ENCODE results near the gene SPDYE1. TPM values are rescaled to one million over a fixed set of nuclear protein-coding genes. Genes with fewer than 3 reads are reported as not detected.
"Not testable (repeated sequence)": the region's sequence is repeated elsewhere in the genome, so short reads cannot be mapped to it uniquely, and the experiment has no call there.

Gene SPDYE1
- polyA plus RNA-seq, 3 donors, result not detected

DNA sequence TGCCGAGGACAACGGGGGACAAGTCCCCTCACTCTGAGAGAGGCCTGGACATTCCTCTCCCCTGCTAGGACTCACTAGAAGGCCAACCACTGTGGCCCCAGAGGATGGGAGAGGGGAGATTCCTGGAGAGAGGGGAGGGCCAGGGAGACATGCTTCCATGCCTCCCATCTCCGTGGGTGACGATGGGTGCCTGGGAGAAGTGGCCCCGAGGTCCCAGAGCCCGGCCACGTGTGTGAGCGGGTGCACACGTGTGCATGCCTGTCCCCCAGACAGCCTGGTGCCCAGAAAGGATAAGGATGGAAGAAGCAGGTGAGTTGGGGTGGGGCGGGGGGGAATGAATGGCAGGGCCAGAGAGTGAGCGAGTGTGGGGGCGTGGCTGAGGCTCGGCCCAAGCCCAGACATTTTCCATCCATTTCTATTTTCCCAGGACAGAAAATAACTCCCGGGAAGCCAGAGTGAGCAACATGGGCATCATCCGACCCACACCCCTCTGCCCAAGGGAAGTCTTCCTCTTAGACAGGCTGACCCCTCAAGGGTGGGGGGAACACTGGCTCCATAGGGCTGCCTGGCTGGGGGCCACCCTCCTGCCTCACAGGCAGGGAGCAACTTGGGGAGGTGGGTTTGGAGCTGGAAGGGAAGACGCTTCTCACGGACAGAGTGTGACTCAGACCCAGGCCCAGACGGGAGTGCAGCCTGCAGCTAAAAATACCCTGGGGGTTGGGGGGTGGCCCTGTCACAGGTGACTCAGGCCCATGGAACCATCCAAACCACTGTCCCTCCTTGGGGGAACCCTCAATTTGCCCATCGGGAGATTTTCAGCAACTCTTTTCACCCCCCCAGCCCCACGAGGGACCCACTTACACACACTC is 29.3 kb upstream of the SPDYE1 start:
- H3K9ac ChIP-seq (ENCODE audit: insufficient read depth, low read length, poor library complexity, severe bottlenecking); DNase-seq; H3K36me3 ChIP-seq (replicated peaks in 1 of 2; ENCODE audit: control insufficient read depth in 1 of 2, insufficient read depth in 2 of 2, low read length in 2 of 2); H3K36me3 Mint-ChIP-seq; H3K27me3 ChIP-seq (ENCODE audit: control insufficient read depth in 2 of 2, insufficient read depth in 2 of 2, low read length in 2 of 2); H3K9me3 ChIP-seq (replicated peaks in 1 of 2; ENCODE audit: control insufficient read depth in 1 of 2, insufficient read depth in 1 of 2, low read length in 2 of 2); H3K4me3 ChIP-seq (replicated peaks in 1 of 3; ENCODE audit: low read depth in 2 of 3, low read length in 3 of 3); H3K4me3 Mint-ChIP-seq; H3K27ac Mint-ChIP-seq; H3K27ac ChIP-seq (ENCODE audit: low read depth in 1 of 2, low read length in 2 of 2); intact Hi-C loops (cut with micrococcal nuclease); H3K4me2 ChIP-seq (replicated peaks; ENCODE audit: extremely low read depth, low read length, poor library complexity, severe bottlenecking); H3K4me1 Mint-ChIP-seq; H2AFZ ChIP-seq (ENCODE audit: insufficient read depth, low read depth, low read length, poor library complexity, severe bottlenecking); H3K9me3 Mint-ChIP-seq; H3K27me3 Mint-ChIP-seq (ENCODE audit: low read depth in 3 of 3); H3K4me1 ChIP-seq (ENCODE audit: control insufficient read depth in 1 of 2, insufficient read depth in 2 of 2, low read length in 2 of 2); H4K20me1 ChIP-seq (ENCODE audit: insufficient read depth, low read length); H3K79me2 ChIP-seq (ENCODE audit: insufficient read depth, low read length): not testable (repeated sequence)
- WGBS (ENCODE audit: insufficient coverage), result no CpG with 5 or more reads among the region's 20 CpGs

DNA sequence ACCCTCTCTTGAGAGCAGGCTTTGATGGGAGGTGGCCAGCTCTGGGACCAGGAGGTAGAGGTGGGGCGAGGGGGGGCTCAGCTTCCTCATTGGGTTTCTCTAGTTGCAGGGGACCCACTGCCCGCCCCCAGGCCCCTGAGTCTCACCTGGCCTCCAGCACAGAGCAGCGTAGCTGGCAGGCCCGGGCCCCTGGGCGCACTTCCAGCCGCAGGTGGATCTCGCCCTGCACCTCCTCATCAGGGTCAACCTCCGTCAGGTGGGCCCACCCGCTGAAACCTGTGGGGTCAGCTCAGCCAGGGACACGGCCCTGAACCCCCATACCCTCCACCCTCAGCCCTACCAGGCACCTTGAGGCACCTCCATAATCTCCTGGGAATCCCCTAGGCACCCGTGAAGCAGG is 28.1 kb upstream of the SPDYE1 start:
- 100% methylated on average over 1 of the region's 11 CpGs for WGBS (ENCODE audit: insufficient coverage)
- not testable (repeated sequence) for H2AFZ ChIP-seq (ENCODE audit: insufficient read depth, low read depth, low read length, poor library complexity, severe bottlenecking)

DNA sequence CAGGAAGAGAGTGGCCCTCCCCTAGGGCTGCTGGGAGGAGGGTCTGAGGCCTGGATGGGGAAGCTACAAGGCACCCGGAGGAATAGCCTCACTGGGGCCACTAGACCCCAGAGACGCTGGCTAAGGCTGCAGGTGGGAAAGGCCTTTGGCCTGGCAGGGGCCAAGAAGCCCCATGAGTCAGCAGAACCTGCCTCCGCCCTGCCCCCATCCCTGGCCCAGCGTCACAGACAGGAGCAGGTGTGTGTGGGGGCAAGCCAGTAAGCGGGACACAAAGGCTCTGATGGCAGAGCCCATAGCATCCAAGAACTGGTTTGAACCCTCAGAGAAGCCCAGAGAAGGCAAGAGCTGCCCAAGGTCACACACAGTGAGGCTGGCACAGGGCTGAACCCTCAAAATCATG is 27.0 kb upstream of the SPDYE1 start:
- H3K4me2 ChIP-seq (replicated peaks; ENCODE audit: extremely low read depth, low read length, poor library complexity, severe bottlenecking); H2AFZ ChIP-seq (ENCODE audit: insufficient read depth, low read depth, low read length, poor library complexity, severe bottlenecking); H3K9me3 Mint-ChIP-seq; H3K4me1 ChIP-seq (ENCODE audit: control insufficient read depth in 1 of 2, insufficient read depth in 2 of 2, low read length in 2 of 2); H3K4me3 ChIP-seq (replicated peaks in 1 of 3; ENCODE audit: low read depth in 2 of 3, low read length in 3 of 3); H3K27me3 ChIP-seq (ENCODE audit: control insufficient read depth in 2 of 2, insufficient read depth in 2 of 2, low read length in 2 of 2); H3K79me2 ChIP-seq (ENCODE audit: insufficient read depth, low read length); H3K9ac ChIP-seq (ENCODE audit: insufficient read depth, low read length, poor library complexity, severe bottlenecking); H4K20me1 ChIP-seq (ENCODE audit: insufficient read depth, low read length); H3K36me3 ChIP-seq (replicated peaks in 1 of 2; ENCODE audit: control insufficient read depth in 1 of 2, insufficient read depth in 2 of 2, low read length in 2 of 2); H3K4me3 Mint-ChIP-seq; H3K27me3 Mint-ChIP-seq (ENCODE audit: low read depth in 3 of 3); DNase-seq; intact Hi-C loops (cut with micrococcal nuclease); H3K27ac ChIP-seq (ENCODE audit: low read depth in 1 of 2, low read length in 2 of 2); H3K27ac Mint-ChIP-seq; H3K4me1 Mint-ChIP-seq; H3K36me3 Mint-ChIP-seq; H3K9me3 ChIP-seq (replicated peaks in 1 of 2; ENCODE audit: control insufficient read depth in 1 of 2, insufficient read depth in 1 of 2, low read length in 2 of 2): not testable (repeated sequence)
- 67% methylated on average over 2 of the region's 5 CpGs for WGBS (ENCODE audit: insufficient coverage)

More for the DNA sequence above, 28.1 kb upstream of the SPDYE1 start:
- H3K27ac ChIP-seq (ENCODE audit: low read depth in 1 of 2, low read length in 2 of 2); H3K27me3 ChIP-seq (ENCODE audit: control insufficient read depth in 2 of 2, insufficient read depth in 2 of 2, low read length in 2 of 2); H3K9ac ChIP-seq (ENCODE audit: insufficient read depth, low read length, poor library complexity, severe bottlenecking); H3K27ac Mint-ChIP-seq; H3K4me1 ChIP-seq (ENCODE audit: control insufficient read depth in 1 of 2, insufficient read depth in 2 of 2, low read length in 2 of 2); H3K79me2 ChIP-seq (ENCODE audit: insufficient read depth, low read length); H3K4me1 Mint-ChIP-seq; H3K4me2 ChIP-seq (replicated peaks; ENCODE audit: extremely low read depth, low read length, poor library complexity, severe bottlenecking); H3K9me3 Mint-ChIP-seq; H3K27me3 Mint-ChIP-seq (ENCODE audit: low read depth in 3 of 3); H3K4me3 Mint-ChIP-seq; H4K20me1 ChIP-seq (ENCODE audit: insufficient read depth, low read length); H3K4me3 ChIP-seq (replicated peaks in 1 of 3; ENCODE audit: low read depth in 2 of 3, low read length in 3 of 3); DNase-seq; H3K36me3 ChIP-seq (replicated peaks in 1 of 2; ENCODE audit: control insufficient read depth in 1 of 2, insufficient read depth in 2 of 2, low read length in 2 of 2); intact Hi-C loops (cut with micrococcal nuclease); H3K36me3 Mint-ChIP-seq; H3K9me3 ChIP-seq (replicated peaks in 1 of 2; ENCODE audit: control insufficient read depth in 1 of 2, insufficient read depth in 1 of 2, low read length in 2 of 2): not testable (repeated sequence)

DNA sequence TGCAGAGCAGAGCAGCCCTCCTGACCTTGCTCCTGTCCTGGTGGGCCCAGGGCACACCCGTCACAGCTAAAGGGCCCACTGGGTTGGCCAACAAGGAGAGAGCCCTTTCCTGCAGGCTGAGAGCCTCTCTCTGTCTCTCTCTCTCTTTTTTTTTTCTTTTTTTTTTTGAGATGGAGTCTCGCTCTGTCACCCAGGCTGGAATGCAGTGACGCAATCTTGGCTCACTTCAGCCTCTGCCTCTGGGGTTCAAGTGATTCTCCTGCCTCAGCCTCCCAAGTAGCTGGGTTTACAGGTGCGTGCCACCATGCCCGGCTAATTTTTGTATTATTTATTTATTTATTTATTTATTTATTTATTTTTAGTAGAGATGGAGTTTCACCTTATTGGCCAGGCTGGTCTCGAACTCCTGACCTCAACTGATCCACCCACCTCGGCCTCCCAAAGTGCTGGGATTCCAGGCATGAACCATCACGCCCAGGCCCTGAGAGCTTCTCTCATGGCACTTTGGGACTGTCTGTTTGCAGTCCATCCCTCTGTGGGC is 23.6 kb upstream of the SPDYE1 start:
- intact Hi-C loops (cut with micrococcal nuclease); H3K27me3 Mint-ChIP-seq (ENCODE audit: low read depth in 3 of 3); H4K20me1 ChIP-seq (ENCODE audit: insufficient read depth, low read length); H3K4me1 ChIP-seq (ENCODE audit: control insufficient read depth in 1 of 2, insufficient read depth in 2 of 2, low read length in 2 of 2); H3K9ac ChIP-seq (ENCODE audit: insufficient read depth, low read length, poor library complexity, severe bottlenecking); H3K4me3 ChIP-seq (replicated peaks in 1 of 3; ENCODE audit: low read depth in 2 of 3, low read length in 3 of 3); H3K4me1 Mint-ChIP-seq; H3K4me2 ChIP-seq (replicated peaks; ENCODE audit: extremely low read depth, low read length, poor library complexity, severe bottlenecking); H3K9me3 Mint-ChIP-seq; H3K36me3 ChIP-seq (replicated peaks in 1 of 2; ENCODE audit: control insufficient read depth in 1 of 2, insufficient read depth in 2 of 2, low read length in 2 of 2); H3K27ac Mint-ChIP-seq; H3K27me3 ChIP-seq (ENCODE audit: control insufficient read depth in 2 of 2, insufficient read depth in 2 of 2, low read length in 2 of 2); H2AFZ ChIP-seq (ENCODE audit: insufficient read depth, low read depth, low read length, poor library complexity, severe bottlenecking); H3K79me2 ChIP-seq (ENCODE audit: insufficient read depth, low read length); DNase-seq; H3K4me3 Mint-ChIP-seq; H3K27ac ChIP-seq (ENCODE audit: low read depth in 1 of 2, low read length in 2 of 2); H3K9me3 ChIP-seq (replicated peaks in 1 of 2; ENCODE audit: control insufficient read depth in 1 of 2, insufficient read depth in 1 of 2, low read length in 2 of 2); H3K36me3 Mint-ChIP-seq: not testable (repeated sequence)
- WGBS (ENCODE audit: insufficient coverage), result no CpG with 5 or more reads among the region's 8 CpGs
